HFFc6 (cell line): ENCODE data around the gene CACNB3. TPM values are rescaled to one million over a fixed set of nuclear protein-coding genes. Genes with fewer than 3 reads are reported as not detected.
"Not testable (repeated sequence)": the region's sequence is repeated elsewhere in the genome, so short reads cannot be mapped to it uniquely, and the experiment has no call there.

Experiments
- DNase-seq: peaks from one replicate; pipeline ENCODE4 v3.0.0-alpha.2; 2018
- H3K27ac Mint-ChIP-seq: 2 replicates; pipeline ENCODE4 v1.8.0; 2020; ENCODE audit warnings: mild to moderate bottlenecking, mixed read lengths
- H3K27me3 Mint-ChIP-seq: 2 replicates; pipeline ENCODE4 v1.8.0; 2021; ENCODE audit warnings: mild to moderate bottlenecking, moderate library complexity, mixed read lengths; ENCODE audit not compliant: insufficient read depth
- H3K36me3 Mint-ChIP-seq: 2 replicates; pipeline ENCODE4 v1.8.0; 2021; ENCODE audit warnings: low read depth, mixed read lengths
- H3K4me1 Mint-ChIP-seq: 2 replicates; pipeline ENCODE4 v1.8.0; 2020; ENCODE audit warnings: low read depth, mixed read lengths
- H3K4me3 Mint-ChIP-seq: 2 replicates; pipeline ENCODE4 v1.8.0; 2020; ENCODE audit warnings: mild to moderate bottlenecking, moderate library complexity, mixed read lengths
- H3K9me3 Mint-ChIP-seq: 2 replicates; pipeline ENCODE4 v1.8.0; 2020; ENCODE audit warnings: mild to moderate bottlenecking, mixed read lengths
- CTCF ChIP-seq: fragments of 200-600 bp; sonication (generic); IDR thresholded peaks from 2 replicates; pipeline ENCODE4 v1.5.0; 2021; ENCODE audit warnings: antibody characterized with exemption, mild to moderate bottlenecking
- microRNA-seq: library from miRNA; unstranded; fragments of <30 nt; microRNA quantifications from one replicate; pipeline ENCODE4, GENCODE V29; 2019
- total RNA-seq, 6 experiments: library from RNA; stranded (reverse); fragmentation: NEBNext Ultra II Directional; extraction: Animal tissue kit (Norgen Biotek cat#: 25700); gene quantifications; 2 replicates in 1 of 6; 3 replicates in 5 of 6; pipeline ENCODE4 v1.2.3, GENCODE V29; 2021

CACNB3 gene
- total RNA-seq, 6 experiments from 2014 or later, result 32.3 to 44.4 (median 38.4) TPM

- TF ChIP-seq CTCF, result no peak
- Mint-ChIP-seq H3K36me3 (no peaks in the 10 kb centered on the region), H3K27me3 (peaks cover 32% of the 10 kb centered on the region), H3K27ac (no peak overlapping the region), H3K4me1 (peaks cover 13% of the 10 kb centered on the region), H3K9me3 (no peaks in the 10 kb centered on the region), H3K4me3 (no peak overlapping the region)
- DNase-seq, result no peak
Observed at GRCh38 chr12:48869191-48869590, 50.9 kb downstream of the CACNB3 start.

- Mint-ChIP-seq H3K4me1 (no peaks in the 10 kb centered on the region), H3K9me3 (no peaks in the 10 kb centered on the region), H3K4me3 (no peak overlapping the region), H3K27ac (no peak overlapping the region), H3K27me3 (peaks cover 20% of the 10 kb centered on the region), H3K36me3 (no peaks in the 10 kb centered on the region)
- TF ChIP-seq CTCF, result no peak
- no peak for DNase-seq
Observed at GRCh38 chr12:48873096-48873495, 54.8 kb downstream of the CACNB3 start.

- not testable (repeated sequence) for H3K4me3 Mint-ChIP-seq, H3K4me1 Mint-ChIP-seq, H3K36me3 Mint-ChIP-seq, H3K9me3 Mint-ChIP-seq, DNase-seq, H3K27ac Mint-ChIP-seq
- peaks cover 22% of the 10 kb centered on the region for H3K27me3 Mint-ChIP-seq
Observed at GRCh38 chr12:48873534-48873933, 55.2 kb downstream of the CACNB3 start.

GRCh38 chr12:48875944-48876515 lies 57.7 kb downstream of the CACNB3 start:
- Mint-ChIP-seq H3K27me3 (peaks cover 34% of the 10 kb centered on the region), H3K4me1 (no peaks in the 10 kb centered on the region), H3K4me3 (no peak overlapping the region), H3K27ac (no peak overlapping the region), H3K36me3 (no peaks in the 10 kb centered on the region), H3K9me3 (no peaks in the 10 kb centered on the region)
- DNase-seq, result no peak
- TF ChIP-seq CTCF, result no peak

Small RNAs within 50 kb of the gene (microRNA-seq; reads per million reads assigned to microRNA genes)
- not detected for gene MIR4701

Other genes starting within 250 kb of the CACNB3 start
- gene LALBA, start 248.4 kb upstream of the CACNB3 start, total RNA-seq, result not detected
- gene KANSL2, start 136.3 kb upstream of the CACNB3 start, total RNA-seq, result 10 to 100 TPM; 17.6 to 28.8 (median 23.2) TPM
- 10 to 100 TPM; 30.7 to 36.7 (median 31.3) TPM for gene CCNT1, start 101.8 kb upstream of the CACNB3 start, total RNA-seq
- 10 to 100 TPM; 20.3 to 31.6 (median 22.4) TPM for gene ADCY6, start 29.4 kb upstream of the CACNB3 start, total RNA-seq
- 10 to 100 TPM; 57.4 to 84.1 (median 69.8) TPM for gene DDX23, start 33.7 kb downstream of the CACNB3 start, total RNA-seq
- under 1 TPM in 4 of 6 experiments, not detected in 2; 0.12 to 0.68 (median 0.18) TPM for gene RND1, start 47.4 kb downstream of the CACNB3 start, total RNA-seq
- gene FKBP11, start 107.0 kb downstream of the CACNB3 start, total RNA-seq, result 100 to 1,000 TPM in 2 of 6 experiments, 10 to 100 TPM in 4; 59.2 to 117 (median 70.8) TPM
- 100 to 1,000 TPM; 186 to 213 (median 203) TPM for gene ARF3, start 139.0 kb downstream of the CACNB3 start, total RNA-seq
- 1 to 10 TPM in 4 of 6 experiments, under 1 TPM in 2; 0.87 to 1.7 (median 1.3) TPM for gene WNT10B, start 153.2 kb downstream of the CACNB3 start, total RNA-seq
- not detected for gene WNT1, start 159.8 kb downstream of the CACNB3 start, total RNA-seq
- under 1 TPM; 0.17 to 0.40 (median 0.23) TPM for gene DDN, start 180.9 kb downstream of the CACNB3 start, total RNA-seq
- 10 to 100 TPM; 79.0 to 92.0 (median 83.3) TPM for gene PRKAG1, start 200.3 kb downstream of the CACNB3 start, total RNA-seq
- gene KMT2D, start 242.3 kb downstream of the CACNB3 start, total RNA-seq, result 10 to 100 TPM; 43.9 to 66.6 (median 48.4) TPM